Activated CD8-positive, alpha-beta memory T cell treated with anti-CD3 and anti-CD28 coated beads, Interleukin-2, amount 50 U/mL, for 24 hours (primary cell): ENCODE results near the gene RAI1.
"Not testable (repeated sequence)": the region's sequence is repeated elsewhere in the genome, so short reads cannot be mapped to it uniquely, and the experiment has no call there.

Experiments
- DNase-seq: peaks from one replicate; pipeline ENCODE4 v3.0.0-alpha.2; 2020; ENCODE audit errors: extremely low read depth

RAI1 gene

GRCh38 chr17:17800504-17801021 is 119.3 kb downstream of the RAI1 start:
- DNase-seq, result no peak

DNA sequence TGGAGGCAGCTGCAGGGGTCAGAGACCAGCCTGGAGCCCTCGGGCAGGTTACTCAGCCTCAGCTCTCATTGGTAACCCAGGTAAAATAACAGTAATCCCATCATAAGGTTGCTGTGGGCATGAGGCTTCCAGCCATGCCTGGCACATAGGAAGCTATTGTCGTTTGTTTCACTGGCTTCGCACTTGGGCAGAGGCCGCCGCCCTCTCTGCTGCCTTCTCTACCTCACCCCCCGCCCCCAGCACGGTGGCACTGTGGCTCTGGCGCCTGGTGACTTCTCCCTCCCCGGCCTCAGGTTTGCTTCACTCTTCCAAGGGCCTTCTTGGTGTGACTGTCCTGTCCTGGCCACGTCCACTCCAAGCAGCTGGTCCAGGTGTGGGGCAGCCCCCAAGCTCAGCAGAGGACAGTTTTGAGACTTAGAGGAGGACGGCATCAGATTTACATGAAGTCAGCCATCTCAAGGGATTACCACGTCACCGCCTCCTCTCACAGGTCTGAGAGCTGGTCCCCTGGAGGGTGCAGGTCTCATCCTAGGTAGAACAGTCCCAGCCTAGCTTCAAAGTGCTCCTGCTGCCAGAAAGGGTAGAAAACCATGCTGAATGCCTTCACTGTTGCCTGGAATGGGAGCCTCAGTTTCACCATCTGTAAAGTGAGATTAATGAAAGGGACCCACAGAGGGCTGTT is 120.7 kb downstream of the RAI1 start:
- DNase-seq, result no peak

- no peak for DNase-seq
Measured at GRCh38 chr17:17804007-17804406, 122.7 kb downstream of the RAI1 start.

DNA sequence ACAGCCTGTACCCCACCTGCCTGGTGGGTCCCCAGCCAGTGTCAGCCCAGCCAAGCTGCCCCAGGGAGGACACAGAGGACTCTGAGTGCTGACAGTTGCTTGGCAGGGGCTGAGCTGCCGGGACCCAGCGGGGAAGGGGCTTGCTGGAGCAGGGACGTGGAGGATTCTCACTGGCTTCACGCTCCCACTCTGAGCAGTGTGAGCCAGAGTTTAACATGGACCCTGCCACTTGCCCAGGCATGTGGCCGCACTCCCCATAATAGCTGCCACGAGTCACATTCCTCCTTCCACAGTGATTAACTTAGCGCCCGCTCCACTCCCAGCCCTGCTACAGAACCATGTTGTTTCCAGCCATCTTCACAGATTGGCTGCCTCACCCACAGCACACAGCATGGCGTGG is 124.3 kb downstream of the RAI1 start:
- DNase-seq, result no peak

DNA sequence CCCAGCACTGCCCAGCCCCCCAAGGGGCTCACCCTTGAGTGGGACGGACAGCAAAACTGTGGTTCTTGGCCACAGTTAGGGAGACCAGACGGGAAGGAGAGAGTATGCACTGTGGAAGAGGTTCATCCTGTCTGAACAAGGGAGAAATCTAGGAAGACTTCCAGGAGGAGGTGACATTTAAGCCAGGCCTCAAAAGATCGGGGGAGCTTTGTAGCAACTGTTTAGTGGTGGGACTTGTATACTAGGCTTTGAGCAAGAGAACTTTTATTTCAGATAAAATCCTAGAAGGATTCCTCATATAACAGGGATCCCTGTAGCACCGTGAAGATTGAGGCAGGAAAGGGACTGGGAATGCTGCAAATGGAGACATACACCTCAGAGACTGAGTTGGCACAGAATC is 124.8 kb downstream of the RAI1 start:
- DNase-seq, result no peak

DNA sequence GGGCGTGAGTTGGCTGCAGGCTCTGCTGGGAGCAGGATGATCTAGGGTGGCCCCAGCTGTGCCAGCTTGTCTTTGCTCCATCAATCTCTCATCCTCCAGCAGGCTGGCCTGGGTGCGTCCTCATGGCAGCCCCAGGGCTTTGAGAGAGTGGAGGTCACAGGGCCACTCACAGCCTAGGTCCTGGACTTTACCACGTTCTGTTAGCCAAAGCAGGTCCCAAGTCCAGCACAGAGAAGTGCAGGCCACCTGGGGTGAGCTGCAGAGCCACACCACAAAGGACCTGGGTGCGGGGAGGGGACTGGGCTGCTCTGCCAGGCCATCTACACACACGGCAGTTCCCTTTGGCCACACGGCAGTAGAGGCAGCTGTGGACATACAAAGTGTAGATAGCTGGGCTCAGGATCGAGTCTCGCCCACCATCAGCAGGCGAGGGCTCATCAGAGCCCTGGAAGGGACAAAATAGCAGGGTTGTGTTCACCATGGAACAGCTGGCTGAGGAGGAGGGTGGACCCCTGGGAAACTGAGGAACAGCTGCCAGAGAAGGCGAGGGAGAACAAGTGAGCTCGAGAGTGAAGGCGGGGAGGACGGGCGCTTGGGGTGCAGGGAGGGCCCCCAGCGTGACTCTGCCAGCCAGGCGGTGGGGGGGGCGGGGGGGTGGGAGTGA is 125.5 kb downstream of the RAI1 start:
- DNase-seq, result no peak

DNA sequence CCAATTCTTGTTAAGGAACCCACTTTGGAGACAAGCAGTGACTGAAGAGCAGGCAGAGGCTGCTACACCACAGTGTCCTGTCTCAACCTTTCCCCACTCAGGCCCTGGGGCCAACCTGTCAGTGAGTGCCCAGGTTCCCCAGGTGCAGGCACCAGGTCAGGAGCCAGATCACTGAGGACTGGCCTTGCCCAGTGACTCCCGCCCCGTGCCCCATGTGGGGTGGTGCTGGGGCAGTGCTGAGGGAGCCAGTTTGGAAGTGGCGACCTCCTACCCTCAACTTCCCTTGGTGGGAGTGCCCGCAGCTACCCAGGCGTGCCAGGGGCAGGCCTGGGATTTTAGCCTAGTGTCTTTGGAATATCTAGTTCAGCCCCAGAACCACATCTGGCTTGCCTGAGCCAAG is 126.2 kb downstream of the RAI1 start:
- no peak for DNase-seq

DNA sequence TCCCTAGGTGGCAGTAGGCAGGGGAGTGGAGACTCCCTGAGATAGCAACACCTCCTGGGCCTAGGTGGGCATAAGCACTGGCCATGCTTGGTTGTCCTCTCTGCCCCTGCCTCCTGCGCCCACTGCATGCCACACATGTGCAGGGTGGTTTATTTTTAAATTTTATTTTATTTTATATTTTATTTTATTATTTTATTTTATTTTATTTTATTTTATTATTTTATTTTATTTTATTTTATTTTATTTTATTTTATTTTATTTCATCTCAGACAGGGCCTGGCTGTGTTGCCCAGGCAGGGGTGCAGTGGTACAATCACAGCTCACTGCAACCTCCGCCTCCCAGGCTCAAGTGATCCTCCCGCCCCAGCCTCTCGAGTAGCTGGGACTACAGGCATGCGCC is 126.9 kb downstream of the RAI1 start:
- DNase-seq, result not testable (repeated sequence)

- no peak for DNase-seq
Measured at GRCh38 chr17:17808706-17809432, 127.6 kb downstream of the RAI1 start.

- DNase-seq, result no peak
Measured at GRCh38 chr17:17809531-17810083, 128.3 kb downstream of the RAI1 start.

DNA sequence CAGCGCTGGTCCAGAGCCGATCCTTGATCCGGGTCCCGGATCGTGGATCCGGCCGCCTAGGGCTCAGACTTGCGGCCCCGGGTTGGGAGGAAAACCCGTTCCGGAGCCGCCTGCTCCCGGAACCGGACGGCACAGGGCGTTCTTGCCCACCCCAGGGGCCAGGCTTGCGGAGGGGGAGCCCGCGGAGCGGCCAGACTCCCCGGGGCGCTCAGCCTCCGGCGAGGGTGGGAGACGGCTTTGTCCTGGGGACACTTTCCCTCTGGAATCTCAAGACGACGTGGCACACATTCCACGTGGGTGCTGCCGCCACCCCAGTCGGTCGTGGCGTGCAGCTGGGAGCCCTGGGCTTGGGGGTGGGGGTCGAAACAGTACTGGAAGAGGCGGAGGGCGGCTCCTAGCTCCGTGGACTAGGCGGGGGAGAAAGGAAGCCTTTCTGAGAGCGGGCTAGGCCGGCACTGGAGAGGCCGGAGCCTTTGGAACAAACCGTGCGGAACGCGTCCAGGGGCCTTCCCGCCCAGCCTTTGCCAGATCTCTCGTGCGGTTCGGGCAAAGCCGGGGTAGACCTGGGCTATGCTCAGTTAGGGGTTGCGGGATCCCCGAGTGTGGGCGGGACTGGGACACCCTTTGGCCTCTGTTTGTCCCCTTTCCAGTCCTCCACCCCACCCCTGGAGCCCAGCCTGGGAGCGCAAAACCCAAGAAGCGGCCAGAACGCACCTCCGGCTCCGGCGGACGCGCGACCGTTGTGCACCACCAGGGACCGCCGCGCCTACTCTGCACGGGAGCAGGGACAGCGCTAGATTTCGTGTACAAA is 129.0 kb downstream of the RAI1 start:
- no peak for DNase-seq

DNA sequence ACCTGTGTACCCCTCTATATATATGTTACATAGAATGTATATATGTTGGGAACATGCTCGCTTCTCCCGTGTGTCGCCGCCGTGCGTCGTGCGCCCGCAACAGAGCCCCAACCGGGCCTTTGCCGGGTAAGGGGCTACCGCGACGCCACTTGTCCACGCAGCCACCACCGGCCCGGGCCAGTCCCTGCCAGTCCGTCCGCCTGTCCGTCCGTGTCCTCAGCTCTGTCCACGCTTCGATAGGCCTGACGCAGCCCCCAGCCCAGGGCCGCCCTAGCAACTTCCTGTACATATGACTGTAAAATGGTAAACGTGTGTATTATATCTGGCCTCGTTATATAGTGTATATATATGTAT is 129.6 kb downstream of the RAI1 start:
- DNase-seq, result no peak

DNA sequence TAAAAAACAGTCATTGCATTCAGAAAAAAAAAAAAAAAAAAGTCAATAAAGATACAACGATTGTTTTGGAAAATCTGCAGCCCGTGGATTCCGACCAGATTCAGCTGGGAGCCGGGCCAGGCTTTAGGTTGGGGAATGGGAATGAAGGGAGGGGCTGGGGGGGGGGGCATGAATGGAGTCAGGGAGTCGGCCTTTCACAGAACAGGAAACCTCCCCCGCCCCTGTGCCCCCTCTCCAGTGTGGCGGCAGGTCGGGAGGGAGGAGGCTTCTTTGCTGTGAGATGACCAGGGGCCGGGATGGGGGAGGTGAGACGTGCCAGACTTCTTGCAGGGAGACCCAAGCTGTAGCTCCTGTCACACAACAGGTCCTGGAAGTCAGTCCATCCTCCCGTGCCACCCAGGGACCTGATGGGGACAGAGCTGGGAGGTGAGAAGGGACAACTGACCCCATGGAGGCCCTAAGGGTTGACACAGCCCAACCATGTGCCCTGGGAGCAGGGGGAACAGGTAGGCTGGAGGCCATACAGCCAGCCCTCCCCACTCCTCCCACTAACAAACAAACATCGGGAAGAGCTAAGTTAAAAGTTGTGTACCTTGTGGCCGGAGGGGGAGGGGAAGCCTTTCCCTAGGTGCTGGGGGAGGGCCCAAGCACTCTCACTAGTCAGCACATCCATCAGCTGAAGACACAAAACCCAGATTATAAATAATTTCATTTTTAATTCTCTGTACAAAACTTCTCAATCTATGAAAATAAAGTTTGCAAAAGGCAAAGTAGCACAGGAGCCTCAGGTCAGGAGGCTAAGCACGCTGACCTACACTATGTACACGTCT is 130.3 kb downstream of the RAI1 start:
- DNase-seq, result no peak

DNA sequence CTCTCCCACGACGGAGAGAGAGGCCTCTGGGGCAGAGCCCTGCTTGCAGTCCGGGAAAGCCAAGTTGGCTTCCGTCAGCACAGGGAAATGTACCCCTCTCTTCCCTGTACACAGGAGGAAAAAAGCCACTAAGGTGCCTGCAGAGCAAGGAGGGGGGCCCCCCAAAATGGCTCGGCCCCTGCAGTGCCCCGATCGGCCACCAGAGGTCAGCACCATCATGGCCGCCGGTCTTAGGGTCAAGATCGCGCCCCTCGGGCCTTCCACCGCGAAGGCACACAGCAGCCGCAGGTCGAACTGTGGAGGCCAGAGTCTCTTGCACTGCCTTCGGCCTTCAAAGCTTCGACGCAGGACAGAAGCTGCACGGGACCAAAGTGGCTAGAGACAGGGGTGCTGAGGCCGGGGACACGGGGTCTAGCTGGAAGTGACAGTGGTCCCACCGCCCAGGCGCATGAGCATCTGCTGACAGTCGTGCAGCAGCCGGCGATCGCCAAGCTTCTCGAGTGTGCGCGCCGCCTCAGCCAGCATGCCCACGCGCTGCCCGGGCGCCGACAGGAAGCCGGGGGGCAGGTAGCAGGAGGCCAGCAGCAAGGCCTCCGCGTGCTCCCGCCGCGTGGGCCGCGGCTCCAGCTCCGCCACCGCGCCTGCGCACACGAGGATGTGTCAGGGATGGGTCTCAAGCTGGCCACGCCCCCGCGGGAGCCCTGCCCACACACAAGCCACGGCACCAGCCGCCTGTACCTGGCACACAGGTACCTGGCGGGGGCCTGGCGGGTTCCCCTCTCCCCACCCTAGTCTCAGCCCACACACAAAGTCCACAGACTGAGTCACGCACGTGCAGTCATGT is 131.2 kb downstream of the RAI1 start:
- DNase-seq, result no peak

DNA sequence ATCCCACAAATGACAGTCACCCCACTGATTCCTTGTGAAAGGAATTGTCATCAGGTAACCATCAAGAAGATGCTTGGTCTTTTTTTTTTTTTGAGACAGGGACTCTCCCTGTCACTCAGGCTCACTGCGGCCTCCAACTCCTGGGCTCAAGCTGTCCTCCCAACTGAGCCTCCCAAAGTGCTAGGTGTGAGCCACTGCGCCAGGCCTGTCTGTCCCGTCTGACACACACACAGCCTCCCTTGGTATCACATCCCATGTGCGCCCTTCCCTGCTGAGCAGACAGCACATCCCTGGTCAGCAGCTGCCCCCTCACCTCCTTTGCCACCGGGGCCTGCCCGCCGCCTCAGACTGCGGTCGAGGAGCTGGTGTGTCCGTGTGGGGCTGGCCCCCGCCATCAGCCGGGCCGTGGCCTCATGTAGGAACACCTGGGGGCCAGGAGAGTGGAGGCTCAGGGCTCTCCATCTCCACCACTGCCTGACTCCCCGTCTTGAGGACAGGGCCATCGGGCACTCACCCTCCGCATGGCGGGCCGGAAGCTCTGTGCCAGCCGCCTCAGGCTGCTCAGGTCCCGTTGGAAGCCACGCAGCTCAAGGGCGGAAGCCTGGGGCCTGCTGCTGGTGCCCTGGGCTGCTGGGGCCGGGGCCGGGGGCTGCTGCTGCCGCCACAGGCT is 131.9 kb downstream of the RAI1 start:
- no peak for DNase-seq

- DNase-seq, result no peak
Measured at GRCh38 chr17:17813725-17814095, 132.5 kb downstream of the RAI1 start.

DNA sequence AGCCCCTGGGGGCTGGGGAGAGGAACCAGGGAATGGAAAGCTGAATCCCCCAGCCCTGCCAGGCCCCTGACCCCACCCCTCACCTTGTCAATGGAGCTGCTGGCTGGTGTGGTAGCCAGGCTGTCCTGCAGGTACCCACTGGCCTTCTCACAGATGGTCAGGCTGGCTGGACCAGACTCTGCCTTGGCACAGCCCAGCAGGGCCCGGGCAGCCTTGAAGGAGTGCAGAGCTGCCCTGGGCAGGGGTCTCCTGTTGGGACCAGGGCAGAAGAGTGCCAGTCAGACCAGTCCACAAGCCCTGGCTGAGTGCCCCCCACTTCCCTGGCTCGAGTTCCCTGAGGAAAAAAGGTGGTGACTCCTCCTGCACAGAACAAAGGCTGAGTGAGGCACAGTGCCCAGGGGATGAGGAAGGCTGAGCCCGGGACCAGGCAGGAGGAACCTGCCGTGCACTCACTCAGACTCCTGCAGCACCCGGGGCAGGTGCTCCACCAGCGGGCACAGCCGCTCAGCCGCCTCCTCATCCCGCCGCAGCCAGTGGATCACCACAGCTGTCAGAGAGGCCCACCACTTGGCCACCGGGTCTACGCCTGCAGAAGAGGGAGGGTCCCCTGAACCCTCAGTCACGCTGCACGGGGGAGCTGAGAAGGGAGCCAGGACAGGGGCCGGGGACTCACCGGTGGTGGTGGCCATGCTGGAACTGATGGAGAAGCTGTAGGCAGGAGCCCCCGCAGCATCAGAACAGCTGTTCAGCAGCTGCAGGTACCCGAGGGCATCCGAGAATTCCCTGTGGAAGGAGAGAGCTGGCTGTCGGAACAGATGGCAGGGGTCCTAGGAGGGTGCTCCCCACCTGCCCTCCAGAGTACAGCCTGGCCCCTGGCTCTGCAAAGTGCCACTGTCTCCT is 133.2 kb downstream of the RAI1 start:
- no peak for DNase-seq

- DNase-seq, result no peak
Measured at GRCh38 chr17:17815062-17815406, 133.8 kb downstream of the RAI1 start.
